NOMO-1 treated with dmso at 0.1 percent for 144 hours (cell line): ENCODE data around the gene JADE3.

ENCODE experiments used
- DNase-seq: peaks from one replicate; lab custom pipeline; 2025; ENCODE audit not compliant: unreplicated experiment; lab: John Stamatoyannopoulos, UW

The JADE3 gene

GRCh38 chrX:47101206-47101605, 189.0 kb downstream of the JADE3 start:
- no peak for DNase-seq
